ENCODE measurements around the gene CABS1. TPM values are rescaled to one million over a fixed set of nuclear protein-coding genes. Genes with fewer than 3 reads are reported as not detected.

Gene CABS1
- polyA plus RNA-seq, 2 of the 4 experiments (the other 2 are of a cell fraction), result not detected

GRCh38 chr4:70337886-70338420, 3.2 kb downstream of the CABS1 start:
- CTCF ChIA-PET, result no interaction called here

GRCh38 chr4:70356185-70356584, 21.4 kb downstream of the CABS1 start:
- no peak overlapping the region for H3K4me3 ChIP-seq
- FAIRE-seq (no peak), ATAC-seq (no peak), DNase-seq (ENCODE audit: low read depth in 1 of 2, low spot score in 1 of 2) (no peak)
- no peak overlapping the region for H3K27ac ChIP-seq
- ChIA-PET POLR2A (no interaction called here), CTCF (no interaction called here)
- TF ChIP-seq EHF (CRISPR knock-in tag; IDR thresholded peaks at IDR 0.05), result no peak
- TF ChIP-seq TP53 (CRISPR knock-in tag; IDR thresholded peaks at IDR 0.05), result no peak
- no peak for TF ChIP-seq NFE2L2 (conservative IDR thresholded peaks at IDR 0.05; ENCODE audit: low read length)
- no peak for TF ChIP-seq CHD4 (IDR thresholded peaks at IDR 0.05; ENCODE audit: borderline replicate concordance)
- TF ChIP-seq JUN (IDR thresholded peaks at IDR 0.05), result no peak
- TF ChIP-seq CEBPB (IDR thresholded peaks at IDR 0.05), result no peak
- TF ChIP-seq, protein P1, sequence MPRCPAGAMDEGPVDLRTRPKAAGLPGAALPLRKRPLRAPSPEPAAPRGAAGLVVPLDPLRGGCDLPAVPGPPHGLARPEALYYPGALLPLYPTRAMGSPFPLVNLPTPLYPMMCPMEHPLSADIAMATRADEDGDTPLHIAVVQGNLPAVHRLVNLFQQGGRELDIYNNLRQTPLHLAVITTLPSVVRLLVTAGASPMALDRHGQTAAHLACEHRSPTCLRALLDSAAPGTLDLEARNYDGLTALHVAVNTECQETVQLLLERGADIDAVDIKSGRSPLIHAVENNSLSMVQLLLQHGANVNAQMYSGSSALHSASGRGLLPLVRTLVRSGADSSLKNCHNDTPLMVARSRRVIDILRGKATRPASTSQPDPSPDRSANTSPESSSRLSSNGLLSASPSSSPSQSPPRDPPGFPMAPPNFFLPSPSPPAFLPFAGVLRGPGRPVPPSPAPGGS (IDR thresholded peaks at IDR 0.05), result no peak
- TF ChIP-seq BHLHE40 (IDR thresholded peaks at IDR 0.05; ENCODE audit: low read depth, low read length), result no peak
- no peak for TF ChIP-seq ZC3H11A (IDR thresholded peaks at IDR 0.05)
- no peak for TF ChIP-seq RAD21 (conservative IDR thresholded peaks at IDR 0.05 in 1 of 2, IDR thresholded peaks at IDR 0.05 in 1 of 2)
- TF ChIP-seq CBX8 (IDR thresholded peaks at IDR 0.05), result no peak
- no peak for TF ChIP-seq KDM1A (IDR thresholded peaks at IDR 0.05; ENCODE audit: low read depth)
- no peak for TF ChIP-seq POLR2AphosphoS2 (conservative IDR thresholded peaks at IDR 0.05; ENCODE audit: low read length)
- TF ChIP-seq NPAS2 (CRISPR knock-in tag; IDR thresholded peaks at IDR 0.05; ENCODE audit: borderline replicate concordance), result no peak
- no peak for TF ChIP-seq HEYL (CRISPR knock-in tag; IDR thresholded peaks at IDR 0.05)
- TF ChIP-seq SMC3 (IDR thresholded peaks at IDR 0.05), result no peak
- TF ChIP-seq MAFK (IDR thresholded peaks at IDR 0.05; ENCODE audit: partially characterized antibody), result no peak
- no peak for TF ChIP-seq TFCP2L1 (CRISPR knock-in tag; IDR thresholded peaks at IDR 0.05)
- TF ChIP-seq RCOR1 (IDR thresholded peaks at IDR 0.05; ENCODE audit: low read depth, low read length), result no peak
- no peak for TF ChIP-seq HOXB13 (CRISPR knock-in tag; IDR thresholded peaks at IDR 0.05; ENCODE audit: low read depth)
- H3K4me1 ChIP-seq, result no peaks in the 10 kb centered on the region
- no peaks in the 10 kb centered on the region for H3K9me3 ChIP-seq
- no peak overlapping the region for H3K4me2 ChIP-seq
- 0% methylated on average over 1 of the region's 1 CpG for WGBS (ENCODE audit: missing lambda C conversion rate)

More at GRCh38 chr4:70337886-70338420, 3.2 kb downstream of the CABS1 start:
- Histone ChIP-seq H3K9me3 (no peaks in the 10 kb centered on the region), H3K4me3 (no peak overlapping the region), H3K27ac (no peak overlapping the region), H3K4me2 (no peak overlapping the region), H3K4me1 (no peaks in the 10 kb centered on the region)
- WGBS (ENCODE audit: missing lambda C conversion rate), result 0% methylated on average over 1 of the region's 1 CpG
- TF ChIP-seq HOXB5 (CRISPR knock-in tag; IDR thresholded peaks at IDR 0.05) (no peak), SREBF2 (IDR thresholded peaks at IDR 0.05) (no peak), NPAS2 (CRISPR knock-in tag; IDR thresholded peaks at IDR 0.05; ENCODE audit: borderline replicate concordance) (no peak), MAX (IDR thresholded peaks at IDR 0.05) (no peak), TP53 (CRISPR knock-in tag; IDR thresholded peaks at IDR 0.05) (no peak), ZSCAN20 (CRISPR knock-in tag; IDR thresholded peaks at IDR 0.05) (no peak), HMGXB4 (CRISPR knock-in tag; IDR thresholded peaks at IDR 0.05; ENCODE audit: borderline replicate concordance) (no peak), CBX2 (IDR thresholded peaks at IDR 0.05; ENCODE audit: borderline replicate concordance, low read depth) (no peak), RARB (CRISPR knock-in tag; IDR thresholded peaks at IDR 0.05) (no peak), CHD4 (IDR thresholded peaks at IDR 0.05; ENCODE audit: borderline replicate concordance) (no peak), NFE2L2 (conservative IDR thresholded peaks at IDR 0.05; ENCODE audit: low read length) (no peak)
- TF ChIP-seq, protein P2, sequence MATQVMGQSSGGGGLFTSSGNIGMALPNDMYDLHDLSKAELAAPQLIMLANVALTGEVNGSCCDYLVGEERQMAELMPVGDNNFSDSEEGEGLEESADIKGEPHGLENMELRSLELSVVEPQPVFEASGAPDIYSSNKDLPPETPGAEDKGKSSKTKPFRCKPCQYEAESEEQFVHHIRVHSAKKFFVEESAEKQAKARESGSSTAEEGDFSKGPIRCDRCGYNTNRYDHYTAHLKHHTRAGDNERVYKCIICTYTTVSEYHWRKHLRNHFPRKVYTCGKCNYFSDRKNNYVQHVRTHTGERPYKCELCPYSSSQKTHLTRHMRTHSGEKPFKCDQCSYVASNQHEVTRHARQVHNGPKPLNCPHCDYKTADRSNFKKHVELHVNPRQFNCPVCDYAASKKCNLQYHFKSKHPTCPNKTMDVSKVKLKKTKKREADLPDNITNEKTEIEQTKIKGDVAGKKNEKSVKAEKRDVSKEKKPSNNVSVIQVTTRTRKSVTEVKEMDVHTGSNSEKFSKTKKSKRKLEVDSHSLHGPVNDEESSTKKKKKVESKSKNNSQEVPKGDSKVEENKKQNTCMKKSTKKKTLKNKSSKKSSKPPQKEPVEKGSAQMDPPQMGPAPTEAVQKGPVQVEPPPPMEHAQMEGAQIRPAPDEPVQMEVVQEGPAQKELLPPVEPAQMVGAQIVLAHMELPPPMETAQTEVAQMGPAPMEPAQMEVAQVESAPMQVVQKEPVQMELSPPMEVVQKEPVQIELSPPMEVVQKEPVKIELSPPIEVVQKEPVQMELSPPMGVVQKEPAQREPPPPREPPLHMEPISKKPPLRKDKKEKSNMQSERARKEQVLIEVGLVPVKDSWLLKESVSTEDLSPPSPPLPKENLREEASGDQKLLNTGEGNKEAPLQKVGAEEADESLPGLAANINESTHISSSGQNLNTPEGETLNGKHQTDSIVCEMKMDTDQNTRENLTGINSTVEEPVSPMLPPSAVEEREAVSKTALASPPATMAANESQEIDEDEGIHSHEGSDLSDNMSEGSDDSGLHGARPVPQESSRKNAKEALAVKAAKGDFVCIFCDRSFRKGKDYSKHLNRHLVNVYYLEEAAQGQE (IDR thresholded peaks at IDR 0.05), result no peak
- no peak for FAIRE-seq
- POLR2A ChIA-PET, result no interaction called here
- no peak for DNase-seq (ENCODE audit: low read depth in 1 of 2, low spot score in 1 of 2)
- no peak for ATAC-seq

Data from A549 (cell line).